GF-D8 (cell line): ENCODE measurements around the gene LPIN3.

Source experiments
- DNase-seq: peaks from one replicate; lab custom pipeline; 2025; lab: John Stamatoyannopoulos, UW

LPIN3 gene

GRCh38 chr20:41393705-41394066 lies 53.1 kb downstream of the LPIN3 start:
- DNase-seq: no peak

- no peak for DNase-seq
These were observed 53.5 kb downstream of the LPIN3 start for GRCh38 chr20:41394081-41394480.

GRCh38 chr20:41394931-41395666 lies 54.5 kb downstream of the LPIN3 start:
- no peak for DNase-seq

- DNase-seq: no peak
These were observed 55.3 kb downstream of the LPIN3 start for GRCh38 chr20:41395667-41396664.

- no peak for DNase-seq
These were observed 57.8 kb downstream of the LPIN3 start for GRCh38 chr20:41398408-41398807.

- DNase-seq: no peak
These were observed 63.0 kb downstream of the LPIN3 start for GRCh38 chr20:41403604-41404003.

GRCh38 chr20:41405436-41405835 lies 64.8 kb downstream of the LPIN3 start:
- DNase-seq: no peak

- no peak for DNase-seq
These were observed 65.7 kb downstream of the LPIN3 start for GRCh38 chr20:41406353-41406752.

GRCh38 chr20:41406896-41407444 lies 66.3 kb downstream of the LPIN3 start:
- no peak for DNase-seq

GRCh38 chr20:41407607-41408006 lies 67.0 kb downstream of the LPIN3 start:
- DNase-seq: no peak

GRCh38 chr20:41408156-41408794 lies 67.7 kb downstream of the LPIN3 start:
- peak; percentile 81 for DNase-seq

GRCh38 chr20:41408986-41409385 lies 68.4 kb downstream of the LPIN3 start:
- DNase-seq: peak; percentile 71
